ENCODE data around the gene PABPN1.
"Not testable (repeated sequence)": the region's sequence is repeated elsewhere in the genome, so short reads cannot be mapped to it uniquely, and the experiment has no call there.

PABPN1 gene

DNA sequence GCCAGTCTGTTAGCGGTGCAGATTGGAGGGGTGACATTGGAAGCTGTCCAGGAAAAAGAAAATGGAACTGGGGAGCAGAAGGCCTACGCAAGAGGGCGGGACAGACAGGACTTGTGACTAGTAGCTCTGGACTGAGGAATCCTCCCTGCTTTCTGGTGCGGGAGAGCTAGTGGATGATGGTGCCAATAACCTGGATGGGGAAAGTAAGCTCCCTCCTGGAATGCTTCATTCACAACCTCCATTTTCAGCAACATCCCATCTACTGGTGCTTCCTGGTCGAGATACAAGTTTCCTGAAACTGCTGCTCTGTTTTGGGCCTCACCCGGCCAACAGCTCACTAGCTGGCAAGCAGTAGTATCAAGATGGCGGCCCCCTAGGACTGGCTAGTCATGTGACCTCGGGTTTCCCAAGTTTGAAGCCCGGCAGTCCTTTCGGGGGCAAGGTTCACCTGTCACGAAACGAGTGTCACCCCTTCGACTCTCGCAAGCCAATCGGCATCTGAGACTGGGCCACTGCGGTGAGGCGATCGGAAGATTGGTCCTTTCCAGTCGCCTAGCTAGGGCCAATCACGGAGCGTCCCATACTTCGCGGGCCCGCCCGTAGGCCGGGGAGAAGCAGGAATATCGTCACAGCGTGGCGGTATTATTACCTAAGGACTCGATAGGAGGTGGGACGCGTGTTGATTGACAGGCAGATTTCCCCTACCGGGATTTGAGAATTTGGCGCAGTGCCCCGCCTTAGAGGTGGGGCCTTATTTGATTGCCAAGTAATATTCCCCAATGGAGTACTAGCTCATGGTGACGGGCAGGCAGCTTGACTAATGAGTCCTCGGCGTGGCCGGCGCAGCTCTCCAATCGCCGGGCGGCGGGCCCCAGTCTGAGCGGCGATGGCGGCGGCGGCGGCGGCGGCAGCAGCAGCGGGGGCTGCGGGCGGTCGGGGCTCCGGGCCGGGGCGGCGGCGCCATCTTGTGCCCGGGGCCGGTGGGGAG, at the start of gene PABPN1:
Gene PABPN1, plus strand, starts transcription at position 874 of the 988 bp plus-strand sequence. Its CDS starts 13 bp downstream, at position 887.
- DNase-seq (ENCODE audit: low read depth in 2 of 2) = peak; percentile 91 to 93

- no peak for DNase-seq (ENCODE audit: low read depth in 2 of 2)
Observed at GRCh38 chr14:23275412-23275811, 45.8 kb upstream of the PABPN1 start.

DNA sequence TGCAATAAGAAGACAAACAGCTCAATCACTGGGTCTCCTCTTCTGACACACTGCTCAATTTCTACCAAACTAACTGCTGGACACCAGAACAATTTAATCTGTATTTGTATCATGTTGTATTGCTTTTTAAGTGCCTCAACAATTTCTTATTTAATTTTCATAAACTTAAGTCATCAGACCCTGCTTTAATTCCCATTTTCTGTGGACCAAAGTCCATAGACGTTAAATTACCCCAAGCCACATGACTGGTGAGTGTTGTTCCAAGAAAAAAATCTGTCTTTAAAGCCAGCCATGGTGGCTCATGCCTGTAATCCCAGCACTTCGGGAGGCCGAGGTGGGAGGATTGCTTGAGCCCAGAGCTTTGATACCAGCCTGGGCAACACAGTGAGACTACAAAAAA, 44.1 kb upstream of the PABPN1 start:
- DNase-seq (ENCODE audit: low read depth in 2 of 2) = no peak

DNA sequence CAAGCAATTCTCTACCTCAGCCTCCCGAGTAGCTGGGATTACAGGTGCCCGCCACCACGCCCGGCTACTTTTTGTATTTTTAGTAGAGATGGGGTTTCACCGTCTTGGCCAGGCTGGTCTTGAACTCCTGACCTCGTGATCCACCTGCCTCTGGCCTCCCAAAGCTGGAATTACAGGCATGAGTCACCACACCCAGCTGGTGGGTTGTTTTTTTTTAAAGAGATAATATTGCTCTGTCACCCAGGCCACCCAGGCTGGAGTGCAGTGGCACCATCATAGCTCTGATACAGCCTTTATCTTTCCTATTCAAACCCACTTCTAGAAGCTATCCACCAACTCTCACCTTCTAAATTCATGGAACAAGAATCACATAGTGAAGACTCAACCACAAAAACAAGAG, 43.3 kb upstream of the PABPN1 start:
- not testable (repeated sequence) for DNase-seq (ENCODE audit: low read depth in 2 of 2)

DNA sequence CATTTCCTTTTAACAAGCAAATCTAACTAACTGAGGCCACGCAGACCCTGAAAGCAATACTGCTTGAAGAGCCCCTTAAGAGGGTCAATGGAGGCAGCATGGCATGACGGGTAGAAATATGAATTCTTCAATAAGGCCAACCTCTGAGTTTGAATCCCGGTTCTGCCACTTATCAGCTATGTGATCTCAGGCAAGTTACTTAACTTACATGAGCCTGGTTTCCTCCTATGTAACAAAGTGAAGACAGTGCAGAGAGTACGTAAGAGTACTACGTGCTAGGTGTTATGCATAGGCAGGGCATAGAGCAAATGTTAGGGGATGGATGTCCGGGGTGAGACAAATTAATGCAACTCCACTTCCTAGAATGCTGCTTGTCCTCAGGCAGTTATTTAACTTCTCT, 40.0 kb upstream of the PABPN1 start:
- DNase-seq (ENCODE audit: low read depth in 2 of 2) = no peak

DNA sequence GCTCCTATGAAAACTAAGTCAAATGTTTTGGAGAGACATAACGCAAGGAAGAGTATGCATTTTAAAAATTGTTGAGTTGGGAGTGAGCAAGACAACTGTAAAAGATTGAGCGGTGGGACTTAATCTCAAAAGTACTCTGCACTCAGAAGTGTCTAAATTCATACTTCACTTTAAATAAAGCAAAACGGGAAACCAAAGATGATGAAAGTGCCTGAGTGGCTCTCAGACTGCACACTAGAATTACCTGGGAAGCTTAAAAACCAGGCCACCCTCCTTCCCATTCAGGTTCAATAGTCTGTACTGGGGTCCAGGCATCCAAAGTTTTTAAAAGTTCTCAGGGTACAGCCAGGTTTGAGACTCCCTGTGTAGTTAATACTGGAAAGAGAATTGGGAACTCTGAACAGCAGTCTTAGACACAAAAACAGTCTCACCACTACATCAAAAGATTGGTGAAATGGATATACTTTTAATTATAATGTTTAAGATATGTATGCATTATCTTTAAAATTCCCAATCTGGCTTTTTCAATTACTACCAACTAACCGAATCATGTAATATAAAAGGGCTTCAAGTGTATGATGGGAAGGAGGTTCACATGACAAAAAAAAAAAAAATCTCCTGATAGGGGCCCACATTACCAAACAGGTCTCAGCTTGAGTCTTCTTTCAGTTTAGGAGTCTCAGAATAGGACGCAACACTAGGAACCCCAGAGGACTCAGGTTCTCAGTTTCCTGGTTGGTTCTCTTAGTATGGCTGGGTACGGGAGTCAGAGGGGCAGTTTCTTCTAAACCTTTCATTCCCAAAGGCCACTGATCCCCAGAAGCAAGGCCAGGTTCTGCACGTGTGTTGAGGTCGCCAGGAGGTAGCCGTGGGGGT, 36.4 kb upstream of the PABPN1 start:
- DNase-seq (ENCODE audit: low read depth in 2 of 2) = no peak

DNA sequence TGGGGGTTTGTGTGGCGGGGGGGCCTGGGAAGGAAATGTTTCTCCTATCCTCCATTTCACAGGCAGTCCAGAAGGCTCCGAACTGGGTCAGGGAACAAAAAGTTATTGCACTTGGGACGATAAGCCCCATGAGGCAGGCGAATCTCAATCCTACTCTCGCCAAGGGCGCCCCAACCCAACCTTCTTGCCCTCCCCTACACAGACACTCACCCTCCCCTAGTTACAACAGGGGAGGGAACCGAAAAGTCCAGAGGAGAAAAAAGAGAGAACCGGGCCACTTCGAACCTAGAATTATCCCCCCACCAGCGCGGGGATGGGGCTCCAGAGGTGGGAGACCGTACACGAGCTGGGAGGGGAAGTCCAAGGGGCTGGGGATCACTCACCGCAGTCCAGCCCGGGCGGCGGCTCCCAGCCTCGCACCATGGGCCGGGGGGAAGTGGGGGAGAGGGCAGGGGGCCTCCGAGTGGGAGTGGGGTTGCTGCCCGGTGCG, 35.7 kb upstream of the PABPN1 start:
- DNase-seq (ENCODE audit: low read depth in 2 of 2) = no peak

GRCh38 chr14:23286020-23286901, 35.0 kb upstream of the PABPN1 start, which contains the start of gene HOMEZ:
Gene HOMEZ (minus strand): TSS chr14:23286132. CDS start chr14:23285952, 180 bp downstream.
- peak; percentile 96 to 97 for DNase-seq (ENCODE audit: low read depth in 2 of 2)

DNA sequence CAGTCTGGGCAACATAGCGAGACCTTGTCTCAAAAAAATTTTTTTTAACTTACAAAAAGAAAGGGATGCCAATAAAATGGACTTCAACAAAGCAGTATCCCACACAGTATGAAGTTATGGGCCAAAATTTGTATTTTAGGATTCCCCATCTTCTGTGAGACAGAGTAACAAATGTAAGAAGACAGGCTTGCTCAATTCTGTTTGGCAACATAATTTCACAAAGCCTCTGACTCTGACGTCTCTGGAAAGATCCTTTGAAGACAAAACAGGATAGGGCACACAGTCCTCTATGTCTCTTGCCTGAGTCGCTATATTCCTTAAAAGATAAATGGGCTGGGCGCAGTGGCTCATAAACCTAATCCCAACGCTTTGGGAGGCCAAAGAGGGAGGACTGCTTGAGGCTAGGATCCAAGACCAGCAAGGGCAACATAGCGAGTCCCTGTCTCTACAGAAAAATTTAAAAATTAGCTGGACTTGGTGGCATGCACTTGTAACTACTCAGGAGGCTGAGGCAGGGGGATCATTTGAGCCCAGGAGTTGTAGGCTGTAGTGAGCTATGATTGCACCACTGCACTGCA, 34.3 kb upstream of the PABPN1 start:
- no peak for DNase-seq (ENCODE audit: low read depth in 2 of 2)

- DNase-seq (ENCODE audit: low read depth in 2 of 2) = no peak
Observed at GRCh38 chr14:23294734-23295561, 26.3 kb upstream of the PABPN1 start.

DNA sequence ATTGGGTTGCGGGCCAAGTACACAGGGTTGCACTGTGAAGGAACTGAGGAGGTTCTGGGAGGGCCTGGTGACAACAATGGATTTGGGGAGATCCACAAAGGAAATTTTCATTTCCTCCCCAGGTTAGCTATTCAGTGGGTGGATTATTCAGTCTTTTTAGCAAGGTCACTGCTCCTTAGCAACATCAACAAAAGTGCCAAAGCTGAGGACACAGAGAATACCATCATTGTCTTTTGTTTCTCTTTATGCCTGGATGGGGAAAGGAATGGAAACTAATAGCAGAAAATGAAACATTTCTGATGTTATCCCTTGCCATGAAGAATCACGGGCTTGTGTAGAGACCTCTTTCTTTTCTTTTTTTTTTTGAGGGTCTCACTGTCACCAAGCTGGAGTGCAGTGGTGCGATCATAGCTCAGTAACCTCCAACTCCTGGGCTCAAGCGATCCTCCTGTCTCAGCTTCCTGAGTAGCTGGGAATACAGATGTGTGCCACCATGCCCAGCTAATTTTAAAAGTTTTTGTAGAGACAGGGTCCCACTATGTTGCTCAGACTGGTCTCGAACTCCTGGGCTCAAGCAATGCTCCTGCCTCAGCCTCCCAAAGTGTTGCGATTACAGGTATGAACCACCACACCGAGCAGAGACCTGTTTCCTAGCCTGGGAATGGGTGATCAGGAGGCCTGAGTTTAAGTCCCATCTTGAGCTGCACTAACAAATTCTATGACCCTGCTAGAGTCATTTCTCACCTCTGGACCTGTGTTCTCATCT, 25.1 kb upstream of the PABPN1 start:
- no peak for DNase-seq (ENCODE audit: low read depth in 2 of 2)

- no peak for DNase-seq (ENCODE audit: low read depth in 2 of 2)
Observed at GRCh38 chr14:23297096-23297495, 24.2 kb upstream of the PABPN1 start.

DNA sequence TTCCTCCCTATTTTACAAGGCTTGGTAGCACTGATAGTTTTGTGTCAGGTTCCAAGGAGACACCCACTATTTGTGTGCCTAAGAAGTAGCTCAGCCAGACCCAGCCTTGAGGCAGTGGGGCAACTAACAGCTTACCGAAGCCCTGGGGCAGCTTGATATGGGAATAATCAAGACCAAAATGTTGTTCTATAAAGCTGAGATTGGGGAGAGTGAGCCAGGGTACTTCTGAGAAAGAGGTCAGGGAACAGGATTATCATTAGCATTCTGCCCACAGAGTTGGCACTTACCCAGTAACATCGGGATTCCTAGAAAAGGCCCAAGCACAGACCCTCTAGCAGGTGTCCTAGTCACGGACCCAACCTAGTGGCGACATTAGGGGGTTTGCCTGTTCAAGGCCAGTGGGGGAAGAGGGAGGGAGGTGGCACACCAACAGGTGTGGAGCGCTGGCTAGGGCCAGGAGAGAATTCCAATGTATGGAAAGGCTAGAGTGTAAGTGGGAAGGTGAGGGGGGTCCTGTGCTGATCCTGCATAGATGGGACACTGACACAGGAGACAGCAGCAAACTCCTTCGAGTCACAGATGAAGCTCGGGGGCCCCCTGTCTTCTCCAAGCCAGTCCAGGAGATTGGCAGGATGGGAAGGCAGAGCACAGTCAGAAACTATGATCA, 23.5 kb upstream of the PABPN1 start:
- no peak for DNase-seq (ENCODE audit: low read depth in 2 of 2)

GRCh38 chr14:23299211-23299957, 21.9 kb upstream of the PABPN1 start:
- no peak for DNase-seq (ENCODE audit: low read depth in 2 of 2)

- no peak for DNase-seq (ENCODE audit: low read depth in 2 of 2)
Observed at GRCh38 chr14:23299986-23300686, 21.1 kb upstream of the PABPN1 start.

DNA sequence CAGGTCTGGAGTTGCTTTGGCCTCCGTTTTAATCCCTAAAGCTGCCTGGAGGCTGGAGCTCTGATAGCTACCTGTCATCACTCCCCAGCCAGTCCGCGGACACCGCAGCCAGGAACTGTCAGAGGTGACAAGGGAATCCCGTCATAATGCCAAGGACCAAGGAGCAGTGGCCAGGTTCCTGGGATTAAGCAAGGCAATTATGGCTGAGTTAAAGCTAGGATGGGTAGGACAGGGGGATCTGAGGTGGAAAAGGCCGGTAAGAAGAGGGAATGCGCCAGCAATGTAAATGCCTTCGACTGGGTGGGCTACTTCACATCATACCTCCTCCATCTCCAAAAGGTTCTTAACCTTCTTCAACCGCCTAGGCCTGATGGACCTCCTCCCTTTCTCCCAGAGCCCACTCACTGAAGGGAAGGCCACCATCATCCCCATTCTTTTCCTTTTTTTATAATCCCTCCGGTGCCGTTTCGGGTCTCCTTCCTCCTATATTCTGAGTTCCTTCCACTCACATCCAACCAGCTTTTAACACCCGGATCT, 20.5 kb upstream of the PABPN1 start:
- DNase-seq (ENCODE audit: low read depth in 2 of 2) = no peak
